ENCODE data around the gene MAN1C1.

DNA sequence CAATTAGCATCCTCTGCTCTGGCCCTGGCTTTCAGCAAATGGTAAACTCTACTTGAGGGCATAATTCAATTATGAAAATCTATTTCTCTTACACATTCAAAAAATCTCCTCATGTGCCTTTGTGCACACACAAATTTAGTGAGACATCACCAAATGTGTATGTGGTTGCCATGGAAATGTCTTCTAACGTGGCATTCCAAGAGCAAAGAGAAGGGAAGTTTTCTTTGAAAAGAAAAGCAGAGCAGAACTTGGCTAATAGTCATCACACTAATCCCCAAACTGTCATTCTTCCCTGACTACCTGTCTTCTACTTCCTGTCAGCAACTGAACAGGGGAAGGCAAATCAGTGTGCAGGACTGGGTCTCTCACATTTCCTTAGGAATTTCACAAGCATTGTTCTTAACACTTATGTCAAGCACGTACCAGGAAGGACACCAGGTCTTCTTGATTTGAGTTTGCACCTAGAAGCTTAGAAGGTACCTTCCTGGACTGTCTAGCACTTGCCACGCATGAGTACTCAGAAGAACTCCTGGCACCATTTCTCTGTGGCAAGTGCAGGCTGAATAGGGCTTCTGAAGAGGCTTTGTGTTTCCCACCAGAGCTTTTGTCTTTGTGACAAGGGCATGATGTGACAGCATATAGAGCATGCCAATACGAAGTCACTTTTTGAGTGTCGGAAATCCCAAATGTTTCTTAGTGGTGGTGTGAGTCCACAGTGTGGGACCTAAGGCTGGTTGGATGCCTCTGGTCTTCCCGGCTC lies 32.3 kb downstream of the MAN1C1 start:
- TF ChIP-seq, protein P1, sequence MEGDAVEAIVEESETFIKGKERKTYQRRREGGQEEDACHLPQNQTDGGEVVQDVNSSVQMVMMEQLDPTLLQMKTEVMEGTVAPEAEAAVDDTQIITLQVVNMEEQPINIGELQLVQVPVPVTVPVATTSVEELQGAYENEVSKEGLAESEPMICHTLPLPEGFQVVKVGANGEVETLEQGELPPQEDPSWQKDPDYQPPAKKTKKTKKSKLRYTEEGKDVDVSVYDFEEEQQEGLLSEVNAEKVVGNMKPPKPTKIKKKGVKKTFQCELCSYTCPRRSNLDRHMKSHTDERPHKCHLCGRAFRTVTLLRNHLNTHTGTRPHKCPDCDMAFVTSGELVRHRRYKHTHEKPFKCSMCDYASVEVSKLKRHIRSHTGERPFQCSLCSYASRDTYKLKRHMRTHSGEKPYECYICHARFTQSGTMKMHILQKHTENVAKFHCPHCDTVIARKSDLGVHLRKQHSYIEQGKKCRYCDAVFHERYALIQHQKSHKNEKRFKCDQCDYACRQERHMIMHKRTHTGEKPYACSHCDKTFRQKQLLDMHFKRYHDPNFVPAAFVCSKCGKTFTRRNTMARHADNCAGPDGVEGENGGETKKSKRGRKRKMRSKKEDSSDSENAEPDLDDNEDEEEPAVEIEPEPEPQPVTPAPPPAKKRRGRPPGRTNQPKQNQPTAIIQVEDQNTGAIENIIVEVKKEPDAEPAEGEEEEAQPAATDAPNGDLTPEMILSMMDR (IDR thresholded peaks at IDR 0.05; ENCODE audit: extremely low read depth in 1 of 2, insufficient read depth in 1 of 2, low read depth in 1 of 2, low read length in 2 of 2) = no peak
- TF ChIP-seq EZH2 (IDR thresholded peaks at IDR 0.05; ENCODE audit: borderline replicate concordance, low read depth, low read length, severe bottlenecking) (no peak), POLR2A (IDR thresholded peaks at IDR 0.05; ENCODE audit: low read depth, low read length) (no peak), POLR2AphosphoS5 (IDR thresholded peaks at IDR 0.05; ENCODE audit: insufficient read depth, low read depth, low read length) (no peak), JUN (IDR thresholded peaks at IDR 0.05; ENCODE audit: borderline replicate concordance, insufficient read depth, insufficient read length, low read depth) (no peak), FOS (IDR thresholded peaks at IDR 0.05; ENCODE audit: borderline replicate concordance, insufficient read depth, low read length) (no peak), MYC (IDR thresholded peaks at IDR 0.05; ENCODE audit: low read depth, low read length) (no peak)
- TF ChIP-seq, protein P2, sequence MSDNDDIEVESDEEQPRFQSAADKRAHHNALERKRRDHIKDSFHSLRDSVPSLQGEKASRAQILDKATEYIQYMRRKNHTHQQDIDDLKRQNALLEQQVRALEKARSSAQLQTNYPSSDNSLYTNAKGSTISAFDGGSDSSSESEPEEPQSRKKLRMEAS (IDR thresholded peaks at IDR 0.05; ENCODE audit: insufficient read depth, insufficient read length) = no peak

Data from endothelial cell of umbilical vein (primary cell).